AG04450 (cell line): ENCODE data around the gene ST6GALNAC3. TPM values are rescaled to one million over a fixed set of nuclear protein-coding genes. Genes with fewer than 3 reads are reported as not detected.
"Not testable (repeated sequence)": the region's sequence is repeated elsewhere in the genome, so short reads cannot be mapped to it uniquely, and the experiment has no call there.

Experiments used
- CTCF ChIA-PET: fragments of 300-600, 350-600 bp; formaldehyde crosslinking; extraction: SDS; loops from one replicate; lab custom pipeline; 2022; ENCODE audit warnings: antibody characterized with exemption, inconsistent platforms; lab: Charles Lee
- POLR2A ChIA-PET: fragments of 350-600 bp; formaldehyde crosslinking; extraction: SDS; loops from one replicate; lab custom pipeline; 2021; ENCODE audit warnings: antibody characterized with exemption, inconsistent platforms; lab: Yijun Ruan, JAX
- DNase-seq: peaks from one replicate; pipeline ENCODE4 v3.0.0-alpha.2; 2011; ENCODE audit warnings: low read depth, low spot score
- H3K27ac ChIP-seq: one replicate; pipeline ENCODE4 v1.5.1; 2012; ENCODE audit warnings: low read depth, low read length, control low read depth
- H3K27me3 ChIP-seq: one replicate; pipeline ENCODE4 v1.6.0; 2012; ENCODE audit warnings: low read length; ENCODE audit not compliant: control insufficient read depth, insufficient read depth
- H3K4me3 ChIP-seq: 2 replicates; pipeline ENCODE4 v1.5.1; 2011; ENCODE audit warnings: mild to moderate bottlenecking, low read depth, low read length, control low read depth
- H3K9me3 ChIP-seq: 2 replicates; pipeline ENCODE4 v1.5.1; 2012; ENCODE audit warnings: low read length; ENCODE audit not compliant: control insufficient read depth, insufficient read depth
- CTCF ChIP-seq: IDR thresholded peaks from 2 replicates; pipeline ENCODE4 v1.5.1; 2011; ENCODE audit warnings: low read depth, low read length, control low read depth, inconsistent platforms
- polyA plus RNA-seq: library from polyadenylated mRNA; depleted of rRNA; stranded (reverse); fragments of >200 nt; gene quantifications from 2 replicates; pipeline ENCODE4 v1.2.3, GENCODE V29; 2011

Gene ST6GALNAC3
- polyA plus RNA-seq, 1 experiment: 2.1 TPM

GRCh38 chr1:76048219-76048618 is 26.3 kb upstream of the ST6GALNAC3 start:
- POLR2A ChIA-PET: no interaction called here
- no peak overlapping the region for H3K27ac ChIP-seq
- DNase-seq: no peak
- H3K27me3 ChIP-seq: no peaks in the 10 kb centered on the region
- no peak for TF ChIP-seq CTCF
- CTCF ChIA-PET: no interaction called here
- H3K4me3 ChIP-seq: no peak overlapping the region
- no peaks in the 10 kb centered on the region for H3K9me3 ChIP-seq

GRCh38 chr1:76048926-76049325 is 25.6 kb upstream of the ST6GALNAC3 start:
- Histone ChIP-seq H3K27ac (no peak overlapping the region), H3K27me3 (no peaks in the 10 kb centered on the region), H3K9me3 (no peaks in the 10 kb centered on the region), H3K4me3 (no peak overlapping the region)
- TF ChIP-seq CTCF: no peak
- DNase-seq: no peak
- CTCF ChIA-PET: interaction anchor here (0.7 kb wide), 1 partner anchor 387 kb away, joined by 3 read pairs; no protein-coding TSS in a partner anchor
- POLR2A ChIA-PET: no interaction called here

GRCh38 chr1:76049498-76049897 is 25.0 kb upstream of the ST6GALNAC3 start:
- H3K9me3 ChIP-seq: no peaks in the 10 kb centered on the region
- no peak overlapping the region for H3K4me3 ChIP-seq
- no peak for DNase-seq
- POLR2A ChIA-PET: no interaction called here
- no peak for TF ChIP-seq CTCF
- CTCF ChIA-PET: no interaction called here
- no peak overlapping the region for H3K27ac ChIP-seq
- no peaks in the 10 kb centered on the region for H3K27me3 ChIP-seq

- POLR2A ChIA-PET, H3K9me3 ChIP-seq, H3K27me3 ChIP-seq, H3K27ac ChIP-seq, DNase-seq, CTCF ChIA-PET, H3K4me3 ChIP-seq: not testable (repeated sequence)
Observed at GRCh38 chr1:76050073-76050472, 24.5 kb upstream of the ST6GALNAC3 start.

GRCh38 chr1:76053021-76053420 is 21.5 kb upstream of the ST6GALNAC3 start:
- no peak for DNase-seq

More at GRCh38 chr1:76053021-76053420, 21.5 kb upstream of the ST6GALNAC3 start:
- Histone ChIP-seq H3K9me3 (no peaks in the 10 kb centered on the region), H3K27ac (no peak overlapping the region), H3K27me3 (no peaks in the 10 kb centered on the region), H3K4me3 (no peak overlapping the region)
- POLR2A ChIA-PET: no interaction called here
- CTCF ChIA-PET: no interaction called here
- no peak for TF ChIP-seq CTCF
